HCT116 (cell line): ENCODE results near the gene ADAMTSL5. TPM values are rescaled to one million over a fixed set of nuclear protein-coding genes. Genes with fewer than 3 reads are reported as not detected.

Experiments used
- ATAC-seq: fragments of 200-7000 bp; cut with Tn5 transposase; 2 replicates; pipeline ENCODE4 v1.9.1; 2020; ENCODE audit warnings: mild to moderate bottlenecking, moderate library complexity
- BruUV-seq: library from RNA; stranded (reverse); fragments of 400-500 nt; replicated peaks from 2 replicates; lab custom pipeline; 2021; lab: Mats Ljungman, UMichigan
- CTCF ChIA-PET: fragments of 300-600 bp; sonication (Branson Sonifier 250); formaldehyde crosslinking; loops from one replicate; lab custom pipeline; 2021; ENCODE audit warnings: antibody characterized with exemption; lab: Charles Lee
- POLR2A ChIA-PET: fragments of 300-600, 350-600 bp; sonication (Branson Sonifier 250); formaldehyde crosslinking; loops from one replicate; lab custom pipeline; 2021; ENCODE audit warnings: antibody characterized with exemption; lab: Charles Lee
- RAD21 ChIA-PET, 2 experiments: fragments of 300-600 bp; sonication (Branson Sonifier 250); formaldehyde crosslinking; loops; one replicate each; lab custom pipeline; 2023; ENCODE audit warnings: low total read pairs in 2 of 2; ENCODE audit not compliant: uncharacterized antibody in 2 of 2, unreplicated experiment in 2 of 2, low non-redundant PET in 1 of 2; lab: Charles Lee
- DNase-seq: peaks from one replicate; pipeline ENCODE4 v3.0.0-alpha.2; 2010; ENCODE audit warnings: low read depth, low spot score
- H2AFZ ChIP-seq: fragments of 200-600 bp; shearing (Covaris generic), sonication (generic); 2 replicates; pipeline ENCODE4 v1.6.1; 2017; ENCODE audit warnings: low read depth, mixed run types, mixed read lengths, antibody characterized with exemption, low read length; ENCODE audit not compliant: poor library complexity, severe bottlenecking
- H3K27ac ChIP-seq: 2 replicates; pipeline ENCODE4 v1.5.1; 2012; ENCODE audit warnings: low read depth, low read length
- H3K27me3 ChIP-seq: fragments of 200-600 bp; sonication (generic); 2 replicates; pipeline ENCODE4 v1.6.1; 2016; ENCODE audit warnings: mixed run types, low read length, mixed read lengths; ENCODE audit not compliant: insufficient read depth
- H3K36me3 ChIP-seq, 2 experiments: fragments of 200-500 bp in 1 of 2; fragments of 200-600 bp in 1 of 2; sonication (Bioruptor generic) in 1 of 2; sonication (generic) in 1 of 2; 2 replicates each; pipeline versions ENCODE4 v1.5.1 to v1.6.1; 2014 to 2016; ENCODE audit warnings: low read length in 2 of 2, inconsistent platforms in 1 of 2, mixed read lengths in 1 of 2, mixed run types in 1 of 2; ENCODE audit not compliant: insufficient read depth in 2 of 2, control insufficient read depth in 1 of 2
- H3K4me1 ChIP-seq, 2 experiments: fragments of 200-600 bp in 1 of 2; sonication (generic) in 1 of 2; 2 replicates each; pipeline versions ENCODE4 v1.5.1 to v1.6.1; 2012 to 2017; ENCODE audit warnings: low read length in 2 of 2, inconsistent platforms in 1 of 2, mild to moderate bottlenecking in 1 of 2, mixed read lengths in 1 of 2, mixed run types in 1 of 2, moderate library complexity in 1 of 2; ENCODE audit not compliant: insufficient read depth in 2 of 2, control insufficient read depth in 1 of 2
- H3K4me2 ChIP-seq: fragments of 200-600 bp; sonication (generic); 2 replicates; pipeline ENCODE4 v1.6.1; 2017; ENCODE audit warnings: mixed run types, low read length, mixed read lengths
- H3K4me3 ChIP-seq, 2 experiments: fragments of 200-600 bp in 1 of 2; sonication (generic) in 1 of 2; replicated peaks in 1 of 2; 2 replicates each; pipeline ENCODE4 v1.5.1; 2011 to 2016; ENCODE audit warnings: low read length in 2 of 2, control low read depth in 1 of 2, low read depth in 1 of 2, mild to moderate bottlenecking in 1 of 2, mixed read lengths in 1 of 2, mixed run types in 1 of 2
- H3K79me2 ChIP-seq: fragments of 200-600 bp; sonication (generic); 2 replicates; pipeline ENCODE4 v1.6.1; 2017; ENCODE audit warnings: mild to moderate bottlenecking, mixed run types, low read length, moderate library complexity, mixed read lengths; ENCODE audit not compliant: insufficient read depth
- H3K9ac ChIP-seq: fragments of 200-600 bp; sonication (generic); 2 replicates; pipeline ENCODE4 v1.6.1; 2016; ENCODE audit warnings: low read length, mixed read lengths
- H3K9me2 ChIP-seq: fragments of 200-600 bp; sonication (generic), shearing (Covaris generic); 2 replicates; pipeline ENCODE4 v1.6.1; 2017; ENCODE audit warnings: mixed run types, mild to moderate bottlenecking, moderate library complexity; ENCODE audit not compliant: insufficient read depth
- H3K9me3 ChIP-seq, 2 experiments: fragments of 200-500 bp in 1 of 2; fragments of 200-600 bp in 1 of 2; sonication (Bioruptor generic) in 1 of 2; sonication (generic) in 1 of 2; 2 replicates each; pipeline ENCODE4 v1.6.1; 2014 to 2017; ENCODE audit warnings: low read length in 2 of 2, mixed read lengths in 2 of 2, inconsistent platforms in 1 of 2, low read depth in 1 of 2, mild to moderate bottlenecking in 1 of 2, mixed run types in 1 of 2, moderate library complexity in 1 of 2; ENCODE audit not compliant: control insufficient read depth in 1 of 2, insufficient read depth in 1 of 2
- H4K20me1 ChIP-seq: fragments of 200-600 bp; sonication (generic), shearing (Covaris generic); 2 replicates; pipeline ENCODE4 v1.6.1; 2017; ENCODE audit warnings: mixed run types, mild to moderate bottlenecking, moderate library complexity; ENCODE audit not compliant: insufficient read depth
- ATF3 ChIP-seq: IDR thresholded peaks from 2 replicates; pipeline ENCODE4 v1.6.1; 2012
- CBX3 ChIP-seq: IDR thresholded peaks from 2 replicates; pipeline ENCODE4 v1.6.1; 2012; ENCODE audit warnings: low read depth
- CEBPB ChIP-seq: IDR thresholded peaks from 2 replicates; pipeline ENCODE4 v1.6.1; 2012; ENCODE audit warnings: low read depth
- EZH2 ChIP-seq: fragments of 200-600 bp; sonication (generic); IDR thresholded peaks from 2 replicates; pipeline ENCODE4 v1.6.1; 2017; ENCODE audit warnings: antibody characterized with exemption, mixed run types
- FOSL1 ChIP-seq: IDR thresholded peaks from 2 replicates; pipeline ENCODE4 v1.6.1; 2012; ENCODE audit warnings: low read depth
- JUND ChIP-seq: IDR thresholded peaks from 2 replicates; pipeline ENCODE4 v1.6.1; 2012
- POLR2A ChIP-seq: IDR thresholded peaks from 2 replicates; pipeline ENCODE4 v1.7.0; 2011; ENCODE audit warnings: borderline replicate concordance; ENCODE audit not compliant: insufficient read depth, insufficient read length; ENCODE audit errors: extremely low read depth
- POLR2AphosphoS5 ChIP-seq: IDR thresholded peaks from 2 replicates; pipeline ENCODE4 v1.6.1; 2011; ENCODE audit warnings: mild to moderate bottlenecking, low read depth, low read length, moderate library complexity
- RAD21 ChIP-seq: IDR thresholded peaks from 2 replicates; pipeline ENCODE4 v1.6.1; 2012; ENCODE audit warnings: low read depth, mild to moderate bottlenecking
- REST ChIP-seq: IDR thresholded peaks from 2 replicates; pipeline ENCODE4 v1.6.1; 2012; ENCODE audit warnings: low read depth
- SRF ChIP-seq: IDR thresholded peaks from 2 replicates; pipeline ENCODE4 v1.6.1; 2012; ENCODE audit warnings: low read depth
- TCF7L2 ChIP-seq: IDR thresholded peaks from 2 replicates; pipeline ENCODE4 v1.7.0; 2011; ENCODE audit warnings: borderline replicate concordance, inconsistent platforms; ENCODE audit not compliant: insufficient read depth, insufficient read length; ENCODE audit errors: extremely low read depth
- ZFX ChIP-seq: fragments of 450-650 bp; IDR thresholded peaks from 2 replicates; pipeline ENCODE4 v1.6.1; 2017
- ZNF274 ChIP-seq: fragments of 200-500 bp; sonication (Bioruptor generic); IDR thresholded peaks from 2 replicates; pipeline ENCODE4 v1.6.1; 2014; ENCODE audit warnings: mild to moderate bottlenecking, low read depth, low read length, inconsistent platforms
- intact Hi-C: fragments of 100-400 bp; cut with micrococcal nuclease; formaldehyde crosslinking; loops from 2 replicates; pipeline ENCODE4 v1.10.0; 2022
- total RNA-seq: library from RNA; stranded (reverse); gene quantifications from one replicate; pipeline ENCODE4 v1.2.1, GENCODE V29; 2021; ENCODE audit not compliant: unreplicated experiment

ADAMTSL5 gene
- total RNA-seq, 1 experiment from 2014 or later = 24.0 TPM

- BruUV-seq = no TSS peak
- Histone ChIP-seq H3K9me2 (no peaks in the 10 kb centered on the region), H3K27ac (no peak overlapping the region; the same call in 1 of the 2 replicates), H3K4me1 (peaks cover 22 to 44% of the 10 kb centered on the region in 2 experiments), H3K36me3 (peaks cover 3 to 5% of the 10 kb centered on the region in 2 experiments; a peak in 2 of 4 replicates), H3K27me3 (no peaks in the 10 kb centered on the region), H3K4me3 (no peak overlapping the region), H4K20me1 (no peaks in the 10 kb centered on the region), H3K9ac (no peak overlapping the region), H3K9me3 (no peaks in the 10 kb centered on the region), H3K79me2 (peaks cover 34% of the 10 kb centered on the region), H3K4me2 (no peak overlapping the region), H2AFZ (no peak overlapping the region)
- no peak for DNase-seq
- intact Hi-C loops = no loop called here
- ChIA-PET RAD21 (no interaction called here), CTCF (no interaction called here), POLR2A (interaction anchor here (1.4 to 1.7 kb wide), 2 partner anchors 19 to 20 kb away, joined by 4 to 5 read pairs; no protein-coding TSS in a partner anchor)
- TF ChIP-seq SRF = no peak
- no peak for TF ChIP-seq POLR2A
- 0 out of 2 replicates have a peak, but pooled peaks have one; percentile 4 for TF ChIP-seq POLR2AphosphoS5
- TF ChIP-seq TCF7L2 = no peak
- no peak for TF ChIP-seq JUND
- no peak for TF ChIP-seq FOSL1
- ATAC-seq = no peak
Observed at GRCh38 chr19:1474765-1475351, 38.0 kb downstream of the ADAMTSL5 start.

GRCh38 chr19:1474011-1474764, 38.6 kb downstream of the ADAMTSL5 start:
- Histone ChIP-seq H3K27ac (peak overlapping the region; percentile 14; the same call in 1 of the 2 replicates), H3K9me2 (no peaks in the 10 kb centered on the region), H3K4me2 (no peak overlapping the region), H3K9me3 (no peaks in the 10 kb centered on the region), H3K36me3 (peaks cover 3 to 5% of the 10 kb centered on the region in 2 experiments; a peak in 2 of 4 replicates), H2AFZ (no peak overlapping the region), H3K4me1 (peaks cover 23 to 43% of the 10 kb centered on the region in 2 experiments), H3K27me3 (no peaks in the 10 kb centered on the region), H3K79me2 (peaks cover 34% of the 10 kb centered on the region), H3K9ac (no peak overlapping the region), H4K20me1 (no peaks in the 10 kb centered on the region), H3K4me3 (no peak overlapping the region)
- DNase-seq = no peak
- ChIA-PET POLR2A (interaction anchor here (1.7 kb wide), 1 partner anchor 18 kb away, joined by 5 read pairs; no protein-coding TSS in a partner anchor), CTCF (no interaction called here), RAD21 (no interaction called here)
- intact Hi-C loops = no loop called here
- BruUV-seq = no TSS peak
- no peak for ATAC-seq
- TF ChIP-seq EZH2 (no peak), ATF3 (no peak), CBX3 (no peak), REST (no peak), SRF (no peak), ZFX (no peak), ZNF274 (no peak), RAD21 (no peak), TCF7L2 (no peak), FOSL1 (no peak), CEBPB (no peak)
